Putamen (tissue), 1 donor: Measurements from ENCODE around the gene CACNA1S.
A peak's percentile ranks its signal among the peaks of the same experiment; 100 is the strongest.

Experiments
- DNase-seq: peaks from one replicate; pipeline ENCODE4 v3.0.0-alpha.2; 2016; ENCODE audit warnings: low spot score

The CACNA1S gene

DNA sequence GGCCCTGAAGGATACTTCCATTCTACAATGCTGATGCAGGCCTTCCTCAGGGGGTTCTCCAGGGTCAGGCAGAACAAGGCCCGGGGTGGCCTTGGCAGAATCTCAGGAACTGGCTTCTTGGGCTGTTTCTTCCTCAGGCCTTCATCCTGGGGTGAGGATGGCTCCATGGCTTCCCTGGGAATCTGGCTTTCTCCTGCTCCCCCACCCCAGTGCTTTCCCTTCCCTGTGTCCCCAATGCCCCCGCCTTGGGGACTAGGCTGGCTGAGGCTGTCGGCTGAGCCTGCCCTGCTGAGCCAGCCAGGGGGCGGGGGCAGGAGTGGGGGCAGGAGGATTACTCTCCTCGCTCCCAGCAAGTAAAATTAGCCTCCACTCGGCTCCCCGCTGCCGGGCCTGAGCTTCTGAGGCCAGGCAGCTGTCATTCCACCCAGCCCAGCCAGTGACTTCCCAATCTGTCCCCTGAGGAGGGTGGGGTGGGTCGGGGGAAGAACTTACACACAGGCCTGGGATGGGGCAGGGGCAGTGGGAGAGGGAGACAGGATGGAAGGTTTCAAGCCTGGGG, at the start of gene CACNA1S:
TSS of gene CACNA1S (minus strand) at position 254 of the 559 bp plus-strand sequence. CDS start at position 167, 87 bp downstream.
- DNase-seq = no peak

DNA sequence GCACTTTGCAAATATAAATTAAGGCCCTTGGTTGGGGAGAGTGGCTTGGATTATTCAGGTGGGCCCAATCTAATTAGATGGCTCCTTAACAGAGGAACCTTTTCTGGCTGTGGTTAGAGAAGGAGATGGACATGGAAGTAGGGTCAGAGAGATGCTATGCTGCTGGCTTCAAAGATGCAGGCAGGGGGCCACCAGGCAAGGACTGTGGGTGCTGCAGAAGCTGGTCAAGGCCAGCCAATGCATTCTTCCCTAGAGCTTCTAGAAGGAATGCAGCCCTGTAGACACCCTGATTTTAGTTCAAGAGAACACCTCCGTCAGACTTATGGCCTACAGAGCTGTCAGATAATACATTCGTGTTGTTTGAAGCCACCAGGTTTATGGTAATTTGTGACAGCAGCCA, 45.7 kb upstream of the CACNA1S start:
- DNase-seq = no peak

DNA sequence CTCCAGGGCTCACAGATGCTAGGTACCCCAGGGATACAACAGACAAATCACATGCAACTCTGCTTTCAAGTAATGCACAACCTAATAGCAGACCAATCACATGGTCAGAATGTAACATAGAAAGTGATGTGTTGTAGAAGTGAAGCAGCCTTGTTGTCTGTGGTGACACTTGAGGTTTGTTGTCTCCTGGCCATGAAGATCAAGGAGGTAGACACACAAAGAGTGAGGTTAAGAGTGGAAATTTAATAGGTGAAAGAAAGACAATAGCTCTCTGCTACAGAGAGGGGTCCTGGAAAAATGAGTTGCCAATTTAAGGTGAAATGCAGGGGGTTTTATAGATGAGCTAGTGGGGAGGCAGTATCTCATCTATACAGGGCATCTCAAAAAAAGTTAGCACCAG, 44.6 kb upstream of the CACNA1S start:
- DNase-seq = no peak

DNA sequence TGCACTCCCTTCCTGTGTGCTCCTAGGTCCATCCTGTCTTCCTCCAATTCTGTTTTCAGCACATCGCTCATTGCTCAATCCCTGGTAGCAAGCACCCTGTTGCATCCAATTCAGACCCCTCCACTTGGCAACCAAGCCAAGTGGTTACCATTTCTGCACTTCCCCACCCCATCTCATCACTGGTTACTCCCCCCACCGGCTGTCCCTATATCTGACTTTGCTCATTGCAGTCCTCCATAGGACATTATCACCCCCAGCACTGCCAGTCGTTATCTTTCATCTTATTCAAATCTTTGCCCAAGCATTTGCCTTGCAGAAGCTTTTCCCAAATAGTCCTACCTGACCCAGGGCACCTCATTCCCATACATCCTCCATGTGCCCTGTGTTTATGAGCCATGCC, 44.1 kb upstream of the CACNA1S start:
- no peak for DNase-seq

DNA sequence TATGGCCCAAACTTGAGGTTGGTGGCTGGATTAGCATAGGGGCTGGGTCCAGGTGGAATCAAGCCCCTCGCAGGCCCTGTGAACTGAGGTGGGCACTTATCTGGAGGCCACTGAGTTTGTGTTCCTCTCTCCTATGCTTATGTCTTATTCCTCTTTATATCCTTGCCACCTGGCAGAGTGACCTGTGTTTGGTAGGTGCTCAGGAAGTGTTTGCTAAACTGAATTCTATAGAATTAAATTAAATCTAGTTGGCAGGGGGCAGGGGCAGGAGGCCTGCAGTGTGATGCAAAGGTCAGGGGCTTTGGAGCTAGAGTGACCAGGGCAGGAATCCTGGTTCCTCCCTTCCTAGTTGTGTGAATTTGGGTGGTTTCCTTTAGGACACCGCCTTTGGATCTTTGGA, 43.1 kb upstream of the CACNA1S start:
- DNase-seq = no peak

DNA sequence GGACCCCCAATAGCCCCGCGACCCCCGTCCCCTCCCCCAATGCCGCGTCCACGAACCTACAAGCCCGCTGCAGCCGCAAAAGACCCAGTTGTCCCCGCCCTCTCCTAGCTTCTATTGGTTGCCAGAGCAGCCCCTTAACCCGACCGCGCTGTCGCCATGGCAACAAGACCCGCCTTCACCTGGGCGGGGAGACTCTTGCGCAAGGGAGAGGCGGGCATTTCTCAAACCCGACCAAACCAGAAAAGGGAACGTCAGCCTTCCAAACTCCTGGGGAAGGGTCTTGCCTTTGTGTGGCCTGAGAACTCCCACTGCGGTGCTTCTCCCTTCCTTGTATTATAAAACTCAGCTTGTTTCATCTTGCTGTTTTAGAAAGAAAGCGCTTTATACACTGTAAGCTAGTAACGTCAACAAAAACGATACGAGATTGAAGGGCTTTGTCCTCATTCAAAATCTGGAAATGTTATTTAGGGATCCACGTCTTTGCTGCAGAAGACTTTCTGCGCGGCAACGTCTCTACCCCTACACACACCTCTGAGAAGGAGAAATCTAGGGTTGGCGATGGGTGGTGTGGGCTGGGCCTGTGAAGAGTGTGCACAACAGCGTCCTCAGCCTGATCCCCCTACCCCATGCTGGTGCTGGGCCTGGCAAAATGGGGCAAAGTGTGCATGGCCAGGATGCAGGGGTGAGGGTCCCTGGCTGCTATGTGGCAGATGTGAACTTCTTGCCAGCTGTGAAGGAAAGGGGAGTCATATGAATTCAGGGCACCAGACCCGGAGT, 42.4 kb upstream of the CACNA1S start, which contains the start of gene TMEM9:
TSS of gene TMEM9 (minus strand) at position 86 of the 777 bp plus-strand sequence. CDS start 551 bp downstream, outside the sequence.
- DNase-seq = peak; percentile 96

DNA sequence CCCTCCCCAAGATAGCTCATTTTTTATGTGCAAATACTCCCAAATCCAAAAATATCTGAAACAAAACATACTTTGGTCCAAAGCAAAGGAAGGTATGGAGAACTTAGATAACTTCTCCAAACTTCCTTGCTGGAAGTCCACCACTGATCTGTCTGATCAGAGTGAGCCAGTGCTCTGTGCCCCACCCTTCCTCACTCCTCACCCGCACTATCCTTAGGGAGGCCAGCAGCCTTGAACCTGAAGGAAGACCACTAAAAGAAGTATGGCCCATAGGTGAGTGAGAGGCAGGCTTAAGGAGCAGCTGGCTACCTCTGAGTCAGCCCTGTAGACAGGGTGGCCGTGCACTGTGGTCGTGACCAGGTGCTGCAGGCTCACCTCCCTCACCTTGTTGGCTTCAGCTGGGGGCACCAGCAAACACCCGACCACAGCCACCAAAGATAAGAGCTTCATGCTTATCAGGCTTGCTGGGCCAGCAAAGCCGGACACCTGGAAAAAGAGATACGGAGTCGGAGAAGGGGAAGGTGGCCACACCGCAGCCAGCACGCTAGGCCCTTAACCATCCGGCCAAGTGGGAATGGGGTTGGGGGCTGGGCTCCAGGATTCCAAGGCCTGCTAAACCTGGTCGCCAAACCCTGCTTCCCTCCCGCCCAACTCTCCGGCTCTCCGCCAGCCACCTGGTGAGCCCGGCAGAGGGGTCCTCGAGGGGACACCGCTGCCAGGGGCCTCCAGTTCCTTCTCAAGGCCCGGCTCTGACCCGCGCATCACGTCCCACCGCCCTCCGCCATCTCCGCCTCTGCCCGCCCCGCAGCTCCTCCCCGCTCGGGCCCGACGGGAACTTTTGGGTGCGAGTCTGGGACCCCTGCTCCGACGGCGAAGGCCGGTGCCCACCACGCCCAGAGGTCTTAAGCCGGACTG, 41.5 kb upstream of the CACNA1S start:
- no peak for DNase-seq

DNA sequence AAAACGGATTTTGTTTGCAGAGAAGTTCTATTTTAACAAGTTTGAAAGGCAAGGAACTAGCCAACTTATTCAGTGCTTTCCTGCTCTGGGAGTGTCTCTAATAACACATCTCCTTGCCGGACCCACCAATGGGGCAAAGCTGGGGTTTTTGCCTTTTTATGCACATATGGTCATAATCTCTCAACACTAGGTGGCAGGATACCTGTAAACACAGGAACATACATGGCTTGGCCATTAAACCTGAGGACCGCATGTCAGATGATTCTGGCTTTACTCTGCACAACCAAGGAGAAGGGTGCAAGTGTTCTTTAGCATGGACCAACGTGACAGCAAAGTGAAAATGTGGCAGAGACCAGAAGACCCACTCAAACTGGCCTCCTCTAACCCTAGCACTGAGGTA, 37.2 kb upstream of the CACNA1S start:
- DNase-seq = no peak

DNA sequence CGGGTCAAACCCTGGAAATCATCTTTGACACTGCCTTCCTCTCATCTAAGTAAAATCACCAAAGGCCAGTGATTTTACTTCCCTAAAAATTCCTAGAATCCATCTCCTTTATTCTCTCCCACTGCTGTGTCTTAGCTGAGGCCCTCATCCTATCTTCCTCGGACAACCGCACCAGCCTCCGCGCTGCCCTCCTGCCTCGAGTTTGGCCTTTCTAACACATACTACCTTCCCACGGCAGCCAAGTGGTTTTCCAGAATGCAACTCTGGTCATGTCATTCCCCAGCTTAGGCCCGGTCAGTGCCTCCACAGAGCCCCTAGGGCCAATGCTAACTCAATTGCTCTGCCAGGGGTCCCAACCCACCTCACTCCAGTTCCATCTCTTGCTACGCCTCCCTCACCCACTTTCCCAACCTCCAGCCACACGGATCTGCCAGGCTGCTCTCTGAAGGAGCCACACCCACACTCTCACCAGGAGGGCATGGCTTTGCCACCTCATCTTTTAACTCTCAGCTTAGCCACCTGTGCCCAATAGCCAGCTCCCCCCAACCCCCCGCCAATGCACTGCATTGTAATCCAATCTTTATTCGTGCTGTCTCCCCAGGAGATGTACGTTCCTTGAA, 35.3 kb upstream of the CACNA1S start:
- DNase-seq = no peak

DNA sequence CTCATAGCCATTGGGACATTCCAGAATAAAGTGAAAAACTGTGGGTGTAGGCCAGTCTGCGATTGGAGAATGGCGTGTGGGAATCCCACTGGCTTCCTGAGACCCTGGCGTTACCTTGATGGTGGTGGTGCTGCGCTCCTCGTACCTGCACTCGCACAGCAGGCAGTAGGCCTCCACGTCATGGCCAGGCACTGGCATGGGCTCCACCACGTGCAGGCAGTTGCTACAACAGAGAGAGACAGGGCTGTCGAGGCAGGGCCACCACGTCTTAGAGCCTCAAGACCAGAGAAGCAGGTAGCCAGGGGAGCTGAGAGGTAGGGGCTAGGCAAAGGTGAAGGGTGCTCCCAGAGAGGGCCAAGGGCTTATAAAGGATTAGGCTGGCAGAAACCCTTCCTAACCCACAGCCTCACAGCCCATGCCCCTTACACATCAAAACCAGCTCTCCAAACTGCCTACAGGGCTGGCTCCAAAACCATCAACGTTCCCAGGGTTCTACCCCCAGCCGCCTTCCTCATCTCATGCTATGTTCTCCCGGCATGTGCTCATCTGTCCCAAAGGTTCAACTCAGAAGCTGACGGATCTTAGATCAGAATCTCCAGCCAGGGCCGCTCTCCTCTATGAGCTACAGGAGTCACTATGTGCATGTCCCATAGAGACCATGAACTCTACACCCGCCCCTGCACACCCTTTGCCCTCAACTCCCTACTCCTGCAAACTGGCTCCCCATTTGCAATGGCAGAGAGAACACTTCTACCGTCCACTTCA, 34.6 kb upstream of the CACNA1S start:
- no peak for DNase-seq

DNA sequence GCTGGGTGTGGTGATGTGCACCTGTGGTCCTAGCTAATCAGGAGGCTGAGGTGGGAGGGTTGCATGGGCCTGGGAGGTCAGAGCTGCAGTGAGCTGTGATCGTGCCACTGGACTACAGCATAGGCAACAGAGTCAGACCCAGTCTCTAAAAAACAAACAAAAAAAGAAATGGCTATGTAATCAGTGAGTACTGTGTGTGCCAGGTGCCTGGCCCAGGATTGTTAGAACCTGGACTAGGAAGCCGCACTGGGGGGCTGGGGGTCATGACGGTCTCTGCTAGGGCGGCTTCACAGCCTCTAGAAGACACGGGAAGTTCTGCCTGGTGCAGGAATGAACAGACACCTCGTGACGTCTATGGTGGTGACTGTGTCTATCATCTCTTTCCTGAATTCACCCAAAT, 33.6 kb upstream of the CACNA1S start:
- DNase-seq = no peak

DNA sequence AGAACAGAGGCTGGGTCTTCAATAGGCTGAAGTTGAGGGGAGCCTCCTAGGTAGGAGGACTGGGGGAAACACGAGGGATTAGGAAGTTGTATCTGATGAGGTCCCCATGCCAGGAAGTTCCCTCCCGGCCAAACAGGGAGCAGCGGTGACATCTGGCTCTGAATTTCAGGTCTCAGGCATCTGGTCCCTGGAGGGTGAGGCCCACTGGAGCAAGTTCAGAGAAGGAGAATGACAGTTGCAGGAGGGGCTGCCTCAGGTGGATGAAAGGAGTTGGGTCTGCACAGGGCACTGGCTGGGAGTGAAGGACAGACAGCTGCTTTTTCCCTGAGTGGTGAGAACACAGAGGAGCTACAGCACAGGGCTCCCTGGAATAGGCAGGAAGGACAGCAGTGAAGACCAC, 32.9 kb upstream of the CACNA1S start:
- DNase-seq = no peak

DNA sequence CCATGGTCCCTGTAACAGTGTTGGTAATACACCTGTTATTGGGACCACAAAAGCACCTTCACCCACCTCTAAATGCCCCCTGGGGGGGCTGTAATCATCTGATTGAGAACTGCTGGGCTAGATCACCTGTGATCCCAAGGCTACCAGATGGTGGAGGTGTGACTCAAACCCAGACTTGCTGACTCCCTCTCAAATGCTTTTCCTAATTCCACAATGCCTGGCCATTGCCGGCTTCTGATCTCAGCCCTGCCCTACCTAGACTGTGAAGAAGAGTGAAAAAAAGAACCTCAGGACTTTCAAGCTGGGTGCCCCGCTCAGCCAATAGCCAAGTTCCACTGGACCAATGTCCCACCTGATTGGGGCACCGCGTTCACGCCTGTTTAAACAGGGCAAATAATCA, 32.5 kb upstream of the CACNA1S start:
- DNase-seq = no peak

DNA sequence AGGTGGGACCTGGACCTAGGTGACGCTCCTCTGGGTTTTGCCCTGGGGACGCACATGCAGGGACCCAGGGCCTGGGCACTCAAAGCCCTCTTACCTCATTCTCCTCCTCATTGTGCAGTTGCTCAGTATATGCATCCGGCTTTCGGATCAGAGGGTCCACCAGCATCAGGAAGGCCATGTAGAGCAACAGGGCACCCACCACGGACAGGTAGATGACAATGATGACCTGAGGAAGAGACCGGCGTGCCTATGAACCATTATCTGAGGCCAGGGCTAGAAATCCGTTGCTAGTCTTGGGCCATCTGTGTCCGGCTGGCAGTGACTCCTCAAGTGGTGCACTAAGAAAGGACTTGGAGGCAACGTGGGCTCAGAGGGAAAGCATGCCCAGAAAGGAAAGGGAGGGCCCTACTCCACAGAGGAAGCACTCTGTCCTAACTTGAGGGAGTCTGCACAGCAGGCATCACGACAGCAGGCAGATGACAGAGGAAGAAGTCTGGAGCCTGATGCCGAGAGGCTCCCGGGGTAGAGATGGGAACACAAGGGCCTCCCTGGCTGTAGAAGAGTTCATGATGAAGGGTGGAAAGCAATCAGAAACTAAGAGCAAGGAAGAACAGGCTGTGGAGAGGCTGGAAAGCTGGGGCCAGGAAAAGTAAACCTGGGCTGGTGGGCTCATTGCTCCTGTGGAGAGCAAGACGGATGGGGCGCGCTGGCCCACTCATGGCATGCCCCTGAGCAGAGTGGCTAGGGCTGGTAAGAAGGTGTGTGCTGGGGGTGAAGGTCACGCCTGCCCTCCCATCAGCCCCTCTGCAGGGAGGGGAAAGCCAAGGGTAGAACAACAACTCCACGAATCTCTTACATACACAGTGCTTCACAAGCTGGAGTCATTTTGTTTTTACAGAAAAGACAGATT, 31.8 kb upstream of the CACNA1S start:
- DNase-seq = peak; percentile 6

DNA sequence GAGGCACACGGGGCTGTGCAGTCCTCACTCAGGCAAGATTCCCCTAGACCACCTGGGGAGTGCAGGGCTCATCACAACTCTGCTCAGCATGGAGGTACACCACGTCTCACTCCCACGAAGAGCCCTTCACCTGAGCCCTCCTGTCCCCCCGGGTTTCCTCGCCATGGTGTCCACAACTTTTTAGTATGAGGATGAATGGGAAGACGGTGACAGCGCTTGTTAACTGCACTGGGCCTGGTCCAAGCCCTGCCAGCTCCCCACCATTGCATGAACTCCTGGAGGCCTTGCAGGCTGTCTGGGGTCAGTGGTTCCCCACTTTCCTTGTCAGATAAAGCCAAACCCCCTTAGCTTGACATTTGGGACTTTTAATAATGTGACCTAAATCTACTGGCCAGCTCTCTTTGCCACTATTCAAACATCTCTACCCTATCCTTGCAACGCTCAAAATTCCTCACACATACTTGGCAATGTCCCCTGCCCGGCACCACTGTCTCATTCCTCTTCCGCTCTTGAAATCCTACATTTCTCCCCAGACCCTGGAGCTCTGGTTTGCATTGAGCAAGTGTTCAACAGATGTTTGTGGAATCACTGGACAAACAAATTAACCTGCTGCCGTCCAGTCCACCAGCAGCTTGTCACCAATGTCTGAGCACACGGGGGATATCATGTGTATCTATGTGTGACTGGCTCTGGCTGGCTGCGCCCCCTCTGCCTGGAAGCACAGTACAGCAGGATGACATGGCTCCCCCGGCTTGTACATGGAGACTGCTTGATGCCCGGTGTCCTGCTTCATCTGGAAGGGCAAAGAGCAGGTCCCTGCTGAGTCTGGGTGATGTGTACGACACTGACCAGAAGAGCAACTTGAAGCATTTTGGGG, 30.9 kb upstream of the CACNA1S start:
- DNase-seq = no peak

DNA sequence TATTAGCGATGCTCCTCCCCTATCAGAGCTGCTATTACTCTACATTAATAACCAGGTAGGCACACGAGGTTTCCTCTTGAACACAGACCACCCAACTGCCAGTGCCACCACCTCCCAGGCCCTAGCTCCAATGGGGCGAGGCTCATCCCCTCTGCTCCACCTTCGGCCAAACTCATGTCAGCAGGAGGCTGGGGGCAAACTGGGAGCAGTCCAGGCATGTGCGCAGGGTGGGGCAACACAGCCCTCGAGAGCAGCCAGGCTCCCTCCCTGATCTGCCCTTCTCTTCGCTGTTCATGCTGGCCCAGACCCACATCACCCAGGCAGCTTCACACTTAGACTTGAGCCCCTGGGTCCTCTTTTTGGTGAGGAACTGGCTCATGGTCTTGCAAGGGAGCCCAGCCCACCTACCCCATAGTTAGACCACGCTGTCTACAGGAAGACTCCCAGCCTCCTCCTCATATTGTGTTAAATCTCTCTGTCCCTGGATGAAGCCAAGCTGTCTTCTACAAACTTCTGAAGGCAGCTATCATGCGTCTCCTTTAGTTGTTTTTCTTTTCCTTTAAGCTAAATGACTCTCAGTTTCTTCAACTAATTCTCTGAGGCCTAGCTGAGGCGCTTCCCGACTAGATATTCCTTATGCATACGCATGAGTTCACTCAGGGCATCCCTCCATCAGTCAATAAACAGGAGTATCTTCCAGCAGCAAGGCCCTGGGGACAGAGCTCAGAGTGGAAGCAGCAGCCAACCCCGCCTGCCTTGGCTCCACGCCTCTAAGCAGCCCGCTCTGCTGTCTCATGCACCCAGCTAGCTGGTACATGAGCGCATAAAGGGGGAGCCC, 30.0 kb upstream of the CACNA1S start:
- DNase-seq = no peak

DNA sequence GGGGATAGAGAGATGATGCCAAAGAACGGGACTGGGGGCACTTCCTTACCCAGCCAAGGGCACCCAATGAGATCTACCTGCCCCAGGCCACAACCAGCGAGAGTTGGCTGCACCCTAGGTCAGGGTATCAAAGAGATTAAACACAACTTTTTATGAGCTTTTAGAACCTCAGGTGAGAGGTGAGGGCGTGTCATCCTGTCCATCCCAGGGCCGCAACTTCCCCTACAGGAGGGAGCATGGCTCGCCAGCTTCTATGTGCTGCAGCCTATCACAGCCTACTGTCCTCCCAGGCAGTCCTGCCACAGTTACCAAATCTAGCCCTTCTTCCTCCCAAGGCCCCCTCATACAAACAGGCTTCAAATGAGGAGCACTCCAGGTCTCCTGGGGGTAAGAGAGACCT, 29.2 kb upstream of the CACNA1S start:
- DNase-seq = no peak

DNA sequence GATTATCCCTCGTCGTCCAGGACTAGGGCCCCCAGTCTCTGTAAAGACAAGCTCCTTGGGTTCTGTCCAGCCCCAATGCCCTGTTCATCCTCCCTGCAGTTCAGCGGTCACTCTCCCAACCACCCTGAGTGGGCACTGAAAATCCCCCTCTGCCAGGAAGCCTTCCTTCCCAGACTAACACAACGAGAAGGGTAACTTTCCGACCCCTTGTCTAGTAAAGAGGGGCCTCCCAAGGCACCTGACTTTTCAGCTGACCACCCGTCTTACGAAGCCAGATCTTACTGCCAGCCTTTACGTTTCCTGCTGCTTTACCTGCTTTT, 28.7 kb upstream of the CACNA1S start:
- DNase-seq = no peak
